AG10803 (cell line): ENCODE results near the gene DHRSX.
A peak's percentile ranks its signal among the peaks of the same experiment; 100 is the strongest.
"Not testable (repeated sequence)": the region's sequence is repeated elsewhere in the genome, so short reads cannot be mapped to it uniquely, and the experiment has no call there.

ENCODE experiments used
- DNase-seq: peaks from one replicate; pipeline ENCODE4 v3.0.0; 2010; ENCODE audit warnings: low read depth
- H3K4me3 ChIP-seq: 2 replicates; pipeline ENCODE4 v1.5.1; 2011; ENCODE audit warnings: mild to moderate bottlenecking, low read length, control low read depth
- CTCF ChIP-seq: conservative IDR thresholded peaks from 2 replicates; pipeline ENCODE4 v1.5.1; 2011; ENCODE audit warnings: mild to moderate bottlenecking, low read length, control low read depth, inconsistent platforms

Gene DHRSX

GRCh38 chrX:2318371-2318770 is 182.4 kb downstream of the DHRSX start:
- no peak for TF ChIP-seq CTCF
- no peak overlapping the region for H3K4me3 ChIP-seq
- no peak for DNase-seq

DNA sequence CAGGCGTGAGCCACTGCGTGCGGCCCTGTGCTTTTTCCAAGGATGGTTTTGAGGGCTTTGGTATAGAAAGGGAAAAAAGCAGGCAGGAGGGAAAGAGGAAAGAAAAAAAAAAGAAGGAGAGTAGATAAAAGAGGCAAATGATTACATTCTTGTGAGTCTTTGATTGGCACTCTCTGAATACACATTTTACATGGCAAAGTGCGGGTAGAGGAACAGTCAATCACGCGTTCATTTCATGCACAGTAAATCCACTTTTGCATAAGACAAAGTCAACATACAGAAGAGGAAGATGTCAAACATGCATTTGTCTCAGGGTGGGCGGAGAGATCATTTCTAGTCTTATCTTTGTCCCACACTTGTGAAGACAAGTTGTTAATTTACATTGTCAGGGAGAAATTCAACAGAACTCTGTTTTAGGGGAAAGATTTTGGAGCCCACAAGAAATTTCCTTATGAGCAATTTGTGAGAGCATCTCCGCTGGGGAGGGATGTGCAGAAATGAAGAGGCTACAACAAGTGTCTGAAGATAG is 183.2 kb downstream of the DHRSX start:
- no peak for DNase-seq
- no peak for TF ChIP-seq CTCF
- no peak overlapping the region for H3K4me3 ChIP-seq

DNA sequence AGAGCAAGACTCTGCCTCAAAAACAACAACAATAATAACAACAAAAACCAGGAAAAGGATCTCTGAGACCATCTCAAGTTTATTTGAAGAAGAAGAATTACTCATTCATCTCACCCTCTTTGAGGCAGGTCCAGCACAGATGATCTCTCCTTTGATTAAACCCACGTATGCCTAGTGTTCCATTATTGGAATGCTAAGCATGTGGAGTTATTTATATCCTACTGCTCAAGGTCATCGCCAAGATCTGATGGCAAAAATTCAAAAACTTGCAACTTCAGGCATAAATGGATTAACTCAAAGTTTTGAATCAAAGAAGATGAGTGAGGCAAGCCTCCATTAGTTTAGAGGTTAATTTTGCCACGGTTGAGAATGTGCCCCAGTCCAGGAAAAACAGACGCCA is 184.2 kb downstream of the DHRSX start:
- no peak overlapping the region for H3K4me3 ChIP-seq
- TF ChIP-seq CTCF: no peak
- DNase-seq: peak; percentile 11

- DNase-seq: no peak
- no peak overlapping the region for H3K4me3 ChIP-seq
- no peak for TF ChIP-seq CTCF
These were observed 185.3 kb downstream of the DHRSX start for GRCh38 chrX:2315434-2315833.

- no peak for DNase-seq
- no peak for TF ChIP-seq CTCF
- no peak overlapping the region for H3K4me3 ChIP-seq
These were observed 185.9 kb downstream of the DHRSX start for GRCh38 chrX:2314831-2315365.

DNA sequence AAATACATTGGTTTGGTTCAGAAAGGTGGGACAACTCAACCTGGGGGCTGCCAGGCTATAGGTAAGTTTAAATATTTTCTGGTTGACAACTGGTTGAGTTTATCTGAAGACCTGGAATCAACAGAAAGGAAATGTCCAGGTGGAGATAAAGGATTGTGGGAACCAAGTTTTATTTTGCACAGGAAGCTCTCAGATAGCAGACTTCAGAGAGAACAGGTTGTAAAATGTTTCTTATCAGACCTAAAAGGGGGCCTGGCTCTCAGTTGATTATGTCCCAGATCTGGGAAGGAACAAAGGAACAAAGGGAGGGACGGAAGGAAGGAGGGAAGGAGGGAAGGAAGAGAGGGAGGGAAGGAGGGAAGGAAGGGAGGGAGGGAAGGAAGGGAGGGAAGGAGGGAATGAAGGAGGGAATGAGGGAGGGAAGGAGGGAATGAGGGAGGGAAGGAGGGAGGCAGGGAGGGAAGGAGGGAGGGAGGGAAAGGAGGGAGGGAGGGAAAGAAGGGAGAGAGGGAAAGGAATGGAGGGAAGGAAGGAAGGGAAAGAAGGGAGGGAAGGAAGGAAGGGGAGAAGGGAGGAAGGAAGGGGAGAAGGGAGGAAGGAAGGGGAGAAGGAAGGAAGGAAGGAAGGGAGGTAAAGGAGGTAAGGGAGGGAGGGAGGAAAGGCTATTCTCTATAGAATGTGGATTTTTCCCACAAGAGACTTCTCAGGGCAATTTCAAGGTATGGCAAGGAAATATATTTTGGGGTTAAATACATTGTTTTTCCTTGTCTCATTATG is 186.7 kb downstream of the DHRSX start:
- no peak for TF ChIP-seq CTCF
- H3K4me3 ChIP-seq: no peak overlapping the region
- no peak for DNase-seq

DNA sequence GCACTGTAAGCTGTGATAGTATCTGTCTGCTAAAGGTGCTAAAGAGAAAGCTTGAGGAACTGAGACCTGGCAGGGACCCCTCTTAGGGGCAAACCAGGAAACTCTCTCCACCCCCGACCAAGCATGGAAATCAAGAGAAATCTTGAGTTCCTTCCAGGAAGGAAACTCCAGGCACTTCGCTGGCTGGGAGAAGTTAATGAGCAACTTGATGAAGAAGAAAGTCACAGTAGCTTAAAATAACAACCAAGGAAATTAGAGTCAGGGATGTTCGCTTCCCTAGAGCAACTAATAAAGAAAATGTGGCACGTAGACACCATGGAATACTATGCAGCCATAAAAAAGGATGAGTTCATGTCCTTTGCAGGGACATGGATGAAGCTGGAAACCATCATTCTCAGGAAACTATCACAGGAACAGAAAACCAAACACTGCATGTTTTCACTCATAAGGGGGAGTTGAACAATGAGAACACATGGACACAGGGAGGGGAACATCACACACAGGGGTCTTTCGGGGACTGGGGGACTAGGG is 188.7 kb downstream of the DHRSX start:
- DNase-seq, H3K4me3 ChIP-seq: not testable (repeated sequence)
